Transverse colon (tissue), 4 donors: ENCODE results near the gene RACK1.

ENCODE experiments used
- CTCF ChIP-seq, 5 experiments: fragments of 200-600 bp in 3 of 5; fragments of 450-650 bp in 2 of 5; sonication (generic) in 3 of 5; IDR thresholded peaks; 1 replicate in 2 of 5; 2 replicates in 3 of 5; pipeline ENCODE4 v1.5.1; 2016 to 2017; ENCODE audit warnings: antibody characterized with exemption in 5 of 5, inconsistent platforms in 3 of 5, mild to moderate bottlenecking in 2 of 5, moderate library complexity in 1 of 5
- EP300 ChIP-seq: sonication (generic); formaldehyde crosslinking; IDR thresholded peaks from one replicate; pipeline ENCODE4 v1.6.1; 2017; ENCODE audit warnings: antibody characterized with exemption, low read depth
- POLR2AphosphoS5 ChIP-seq, 3 donors: sonication (generic); formaldehyde crosslinking; IDR thresholded peaks; one replicate each; pipeline ENCODE4 v1.6.1; 2016; ENCODE audit warnings: antibody characterized with exemption in 3 of 3

- no peak for TF ChIP-seq EP300
- no peak for TF ChIP-seq CTCF (IDR thresholded peaks at IDR 0.05)
- TF ChIP-seq POLR2AphosphoS5 (IDR thresholded peaks at IDR 0.05), result no peak
Observed at GRCh38 chr5:181212080-181212479, 31.6 kb downstream of the RACK1 start.
